HepG2 (cell line): Measurements from ENCODE around the gene PFN4. TPM values are rescaled to one million over a fixed set of nuclear protein-coding genes. Genes with fewer than 3 reads are reported as not detected.

Experiments used
- ADNP ChIP-seq: sonication (generic); formaldehyde crosslinking; IDR thresholded peaks from 2 replicates; pipeline ENCODE4 v1.4.0; 2020; ENCODE audit warnings: missing genetic modification reagents
- ESRRA ChIP-seq: sonication (generic); formaldehyde crosslinking; IDR thresholded peaks from 2 replicates; pipeline ENCODE4 v1.5.1; 2020; ENCODE audit warnings: mild to moderate bottlenecking, low read depth, missing genetic modification reagents
- FLYWCH1 ChIP-seq: sonication (generic); formaldehyde crosslinking; IDR thresholded peaks from 2 replicates; pipeline ENCODE4 v1.8.1; 2023; ENCODE audit warnings: mild to moderate bottlenecking, missing genetic modification reagents
- HNF4G ChIP-seq, 2 experiments: sonication (generic) in 1 of 2; formaldehyde crosslinking in 1 of 2; IDR thresholded peaks; 2 replicates each; pipeline versions ENCODE4 v1.4.0 to v1.6.1; 2011 to 2020; ENCODE audit warnings: borderline replicate concordance in 2 of 2, low read depth in 2 of 2, mild to moderate bottlenecking in 2 of 2, low read length in 1 of 2, missing genetic modification reagents in 1 of 2, moderate library complexity in 1 of 2
- SKI ChIP-seq: fragments of 450-650 bp; IDR thresholded peaks from one replicate; pipeline ENCODE4 v1.6.1; 2018; ENCODE audit warnings: mild to moderate bottlenecking; ENCODE audit not compliant: partially characterized antibody
- SP4 ChIP-seq: sonication (generic); formaldehyde crosslinking; IDR thresholded peaks from 2 replicates; pipeline ENCODE4 v1.8.1; 2023; ENCODE audit warnings: mild to moderate bottlenecking, missing genetic modification reagents
- SP5 ChIP-seq: IDR thresholded peaks from 2 replicates; pipeline ENCODE4 v1.6.1; 2016; ENCODE audit warnings: low read depth, borderline replicate concordance
- TCF7L2 ChIP-seq: IDR thresholded peaks from 2 replicates; pipeline ENCODE4 v1.6.1; 2011; ENCODE audit warnings: mild to moderate bottlenecking, low read depth, low read length, moderate library complexity
- XBP1 ChIP-seq: sonication (generic); formaldehyde crosslinking; IDR thresholded peaks from 2 replicates; pipeline ENCODE4 v1.5.0; 2020; ENCODE audit warnings: missing genetic modification reagents
- ZBTB39 ChIP-seq: sonication (generic); formaldehyde crosslinking; IDR thresholded peaks from 2 replicates; pipeline ENCODE4 v1.5.0; 2020; ENCODE audit warnings: missing genetic modification reagents
- ZNF30 ChIP-seq: sonication (generic); formaldehyde crosslinking; IDR thresholded peaks from 2 replicates; pipeline ENCODE4 v1.5.0; 2020; ENCODE audit warnings: mild to moderate bottlenecking, missing genetic modification reagents
- ZNF556 ChIP-seq: sonication (generic); formaldehyde crosslinking; IDR thresholded peaks from 2 replicates; pipeline ENCODE4 v1.4.0; 2020; ENCODE audit warnings: mild to moderate bottlenecking, missing genetic modification reagents, borderline replicate concordance
- ZNF619 ChIP-seq: sonication (generic); formaldehyde crosslinking; IDR thresholded peaks from 2 replicates; pipeline ENCODE4 v1.4.0; 2020; ENCODE audit warnings: mild to moderate bottlenecking, missing genetic modification reagents
- ZNF704 ChIP-seq: sonication (generic); formaldehyde crosslinking; IDR thresholded peaks from 2 replicates; pipeline ENCODE4 v1.8.1; 2023; ENCODE audit warnings: mild to moderate bottlenecking, inconsistent platforms, moderate library complexity, missing genetic modification reagents, borderline replicate concordance
- ZSCAN22 ChIP-seq: sonication (generic); formaldehyde crosslinking; IDR thresholded peaks from 2 replicates; pipeline ENCODE4 v1.4.0; 2020; ENCODE audit warnings: mild to moderate bottlenecking, missing genetic modification reagents
- polyA plus RNA-seq, 8 experiments: library from polyadenylated mRNA; depleted of rRNA in 3 of 8; stranded (reverse) in 7 of 8; unstranded in 1 of 8; fragments of >200 nt; fragmentation: Illumina TruSeq in 4 of 8; extraction: Trizol in 4 of 8; gene quantifications; 2 replicates each; pipeline versions ENCODE4 v1.2.1 to v1.2.3, GENCODE V29; 2011 to 2016; ENCODE audit warnings: low read depth in 4 of 8, missing spikeins in 1 of 8, mixed read lengths in 1 of 8; ENCODE audit not compliant: insufficient read depth in 1 of 8
- total RNA-seq, 5 experiments: library from RNA; depleted of rRNA; stranded (reverse); fragments of >200 nt; fragmentation: Illumina TruSeq; extraction: Trizol; gene quantifications; 2 replicates each; pipeline ENCODE4 v1.2.3, GENCODE V29; 2016; ENCODE audit warnings: low read depth in 1 of 5
- TF ChIP-seq, protein P1 (sequence below): sonication (generic); formaldehyde crosslinking; IDR thresholded peaks from 2 replicates; pipeline ENCODE4 v1.5.0; 2020; ENCODE audit warnings: mild to moderate bottlenecking, missing genetic modification reagents, borderline replicate concordance
- TF ChIP-seq, protein P2 (sequence below): sonication (generic); formaldehyde crosslinking; IDR thresholded peaks from 2 replicates; pipeline ENCODE4 v1.5.0; 2020; ENCODE audit warnings: missing genetic modification reagents, mild to moderate bottlenecking, borderline replicate concordance

The PFN4 gene
- total and polyA plus RNA-seq, 2 of the 13 experiments (the other 11 are each of a cell fraction or from before 2014, with no cell fraction given) = 0.12 to 0.20 TPM

GRCh38 chr2:24123195-24123921, at the start of gene PFN4, which contains the start of gene FAM228B (continued):
- TF ChIP-seq ZBTB39 (peak; percentile 93; the same call in 1 of the 2 replicates), HNF4G (IDR thresholded peaks at IDR 0.05; ENCODE audit: borderline replicate concordance, low read depth, low read length) (no peak), HNF4G (CRISPR knock-in tag; IDR thresholded peaks at IDR 0.05; ENCODE audit: borderline replicate concordance, low read depth) (no peak), ZNF619 (peak; percentile 62; the same call in 1 of the 2 replicates), FLYWCH1 (CRISPR knock-in tag) (peak; percentile 32; the same call in 1 of the 2 replicates), ZSCAN22 (0 out of 2 replicates have a peak, but pooled peaks have one; percentile 65), SP5 (CRISPR knock-in tag) (peak; percentile 58; the same call in 1 of the 2 replicates), TCF7L2 (no peak), ESRRA (peak; percentile 11; the same call in 1 of the 2 replicates), XBP1 (CRISPR knock-in tag) (peak; percentile 69; the same call in 1 of the 2 replicates), SP4 (CRISPR knock-in tag) (no peak), SKI (peak; percentile 65), ZNF556 (CRISPR knock-in tag) (peak; percentile 43; the same call in 1 of the 2 replicates), ADNP (CRISPR knock-in tag) (no peak), ZNF704 (CRISPR knock-in tag) (peak; percentile 40; the same call in 1 of the 2 replicates), ZNF30 (CRISPR knock-in tag) (0 out of 2 replicates have a peak, but pooled peaks have one; percentile 41)
- TF ChIP-seq, protein P1, sequence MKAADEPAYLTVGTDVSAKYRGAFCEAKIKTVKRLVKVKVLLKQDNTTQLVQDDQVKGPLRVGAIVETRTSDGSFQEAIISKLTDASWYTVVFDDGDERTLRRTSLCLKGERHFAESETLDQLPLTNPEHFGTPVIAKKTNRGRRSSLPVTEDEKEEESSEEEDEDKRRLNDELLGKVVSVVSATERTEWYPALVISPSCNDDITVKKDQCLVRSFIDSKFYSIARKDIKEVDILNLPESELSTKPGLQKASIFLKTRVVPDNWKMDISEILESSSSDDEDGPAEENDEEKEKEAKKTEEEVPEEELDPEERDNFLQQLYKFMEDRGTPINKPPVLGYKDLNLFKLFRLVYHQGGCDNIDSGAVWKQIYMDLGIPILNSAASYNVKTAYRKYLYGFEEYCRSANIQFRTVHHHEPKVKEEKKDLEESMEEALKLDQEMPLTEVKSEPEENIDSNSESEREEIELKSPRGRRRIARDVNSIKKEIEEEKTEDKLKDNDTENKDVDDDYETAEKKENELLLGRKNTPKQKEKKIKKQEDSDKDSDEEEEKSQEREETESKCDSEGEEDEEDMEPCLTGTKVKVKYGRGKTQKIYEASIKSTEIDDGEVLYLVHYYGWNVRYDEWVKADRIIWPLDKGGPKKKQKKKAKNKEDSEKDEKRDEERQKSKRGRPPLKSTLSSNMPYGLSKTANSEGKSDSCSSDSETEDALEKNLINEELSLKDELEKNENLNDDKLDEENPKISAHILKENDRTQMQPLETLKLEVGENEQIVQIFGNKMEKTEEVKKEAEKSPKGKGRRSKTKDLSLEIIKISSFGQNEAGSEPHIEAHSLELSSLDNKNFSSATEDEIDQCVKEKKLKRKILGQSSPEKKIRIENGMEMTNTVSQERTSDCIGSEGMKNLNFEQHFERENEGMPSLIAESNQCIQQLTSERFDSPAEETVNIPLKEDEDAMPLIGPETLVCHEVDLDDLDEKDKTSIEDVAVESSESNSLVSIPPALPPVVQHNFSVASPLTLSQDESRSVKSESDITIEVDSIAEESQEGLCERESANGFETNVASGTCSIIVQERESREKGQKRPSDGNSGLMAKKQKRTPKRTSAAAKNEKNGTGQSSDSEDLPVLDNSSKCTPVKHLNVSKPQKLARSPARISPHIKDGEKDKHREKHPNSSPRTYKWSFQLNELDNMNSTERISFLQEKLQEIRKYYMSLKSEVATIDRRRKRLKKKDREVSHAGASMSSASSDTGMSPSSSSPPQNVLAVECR (CRISPR knock-in tag) = peak; percentile 84; the same call in 1 of the 2 replicates
- TF ChIP-seq, protein P2, sequence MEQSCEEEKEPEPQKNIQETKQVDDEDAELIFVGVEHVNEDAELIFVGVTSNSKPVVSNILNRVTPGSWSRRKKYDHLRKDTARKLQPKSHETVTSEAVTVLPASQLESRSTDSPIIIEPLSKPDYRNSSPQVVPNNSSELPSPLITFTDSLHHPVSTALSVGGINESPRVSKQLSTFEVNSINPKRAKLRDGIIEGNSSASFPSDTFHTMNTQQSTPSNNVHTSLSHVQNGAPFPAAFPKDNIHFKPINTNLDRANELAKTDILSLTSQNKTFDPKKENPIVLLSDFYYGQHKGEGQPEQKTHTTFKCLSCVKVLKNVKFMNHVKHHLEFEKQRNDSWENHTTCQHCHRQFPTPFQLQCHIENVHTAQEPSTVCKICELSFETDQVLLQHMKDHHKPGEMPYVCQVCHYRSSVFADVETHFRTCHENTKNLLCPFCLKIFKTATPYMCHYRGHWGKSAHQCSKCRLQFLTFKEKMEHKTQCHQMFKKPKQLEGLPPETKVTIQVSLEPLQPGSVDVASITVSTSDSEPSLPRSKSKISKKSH (CRISPR knock-in tag) = peak; percentile 93
